ELF-1 (cell line): ENCODE data around the gene KLHL11.

Experiments used
- DNase-seq: peaks from one replicate; pipeline ENCODE4 v3.0.0-alpha.2; 2016; ENCODE audit warnings: low read depth, low spot score

The KLHL11 gene, protein sequence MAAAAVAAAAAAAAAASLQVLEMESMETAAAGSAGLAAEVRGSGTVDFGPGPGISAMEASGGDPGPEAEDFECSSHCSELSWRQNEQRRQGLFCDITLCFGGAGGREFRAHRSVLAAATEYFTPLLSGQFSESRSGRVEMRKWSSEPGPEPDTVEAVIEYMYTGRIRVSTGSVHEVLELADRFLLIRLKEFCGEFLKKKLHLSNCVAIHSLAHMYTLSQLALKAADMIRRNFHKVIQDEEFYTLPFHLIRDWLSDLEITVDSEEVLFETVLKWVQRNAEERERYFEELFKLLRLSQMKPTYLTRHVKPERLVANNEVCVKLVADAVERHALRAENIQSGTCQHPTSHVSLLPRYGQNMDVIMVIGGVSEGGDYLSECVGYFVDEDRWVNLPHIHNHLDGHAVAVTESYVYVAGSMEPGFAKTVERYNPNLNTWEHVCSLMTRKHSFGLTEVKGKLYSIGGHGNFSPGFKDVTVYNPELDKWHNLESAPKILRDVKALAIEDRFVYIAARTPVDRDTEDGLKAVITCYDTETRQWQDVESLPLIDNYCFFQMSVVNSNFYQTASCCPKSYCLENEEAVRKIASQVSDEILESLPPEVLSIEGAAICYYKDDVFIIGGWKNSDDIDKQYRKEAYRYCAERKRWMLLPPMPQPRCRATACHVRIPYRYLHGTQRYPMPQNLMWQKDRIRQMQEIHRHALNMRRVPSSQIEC

DNA sequence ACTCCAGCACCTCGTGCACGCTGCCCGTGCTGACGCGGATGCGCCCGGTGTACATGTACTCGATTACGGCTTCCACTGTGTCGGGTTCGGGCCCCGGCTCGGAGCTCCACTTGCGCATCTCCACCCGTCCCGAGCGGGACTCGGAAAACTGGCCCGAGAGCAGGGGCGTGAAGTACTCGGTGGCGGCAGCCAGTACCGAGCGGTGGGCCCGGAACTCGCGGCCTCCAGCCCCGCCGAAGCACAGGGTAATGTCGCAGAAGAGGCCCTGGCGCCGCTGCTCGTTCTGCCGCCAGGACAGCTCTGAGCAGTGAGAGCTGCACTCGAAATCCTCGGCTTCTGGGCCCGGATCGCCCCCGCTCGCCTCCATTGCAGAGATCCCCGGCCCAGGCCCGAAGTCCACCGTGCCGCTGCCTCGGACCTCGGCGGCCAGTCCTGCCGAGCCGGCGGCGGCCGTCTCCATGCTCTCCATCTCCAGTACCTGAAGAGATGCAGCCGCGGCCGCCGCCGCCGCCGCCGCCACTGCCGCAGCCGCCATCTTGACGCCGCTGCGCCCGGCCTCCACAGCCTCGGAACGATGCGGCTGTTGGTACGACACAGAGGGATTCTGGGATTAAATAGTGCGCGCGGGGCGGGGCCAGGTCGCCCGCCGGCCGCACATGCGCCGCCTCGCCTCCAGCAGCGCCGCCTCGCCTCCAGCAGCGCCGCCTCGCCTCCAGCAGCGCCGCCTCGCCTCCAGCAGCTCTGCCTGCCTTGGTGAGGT lies at the start of gene KLHL11:
Gene KLHL11 (minus strand): TSS at position 588 of the 760 bp plus-strand sequence. CDS start 53 bp downstream, at position 535.
- DNase-seq = peak; percentile 98

- no peak for DNase-seq
Observed at GRCh38 chr17:41915020-41915419, 49.8 kb upstream of the KLHL11 start.

GRCh38 chr17:41914358-41914766 lies 49.1 kb upstream of the KLHL11 start:
- DNase-seq = no peak

- DNase-seq = peak; percentile 66
Observed at GRCh38 chr17:41913798-41914197, 48.6 kb upstream of the KLHL11 start.

- no peak for DNase-seq
Observed at GRCh38 chr17:41912925-41913324, 47.7 kb upstream of the KLHL11 start.

GRCh38 chr17:41910701-41911391 lies 45.6 kb upstream of the KLHL11 start:
- DNase-seq = peak; percentile 24

DNA sequence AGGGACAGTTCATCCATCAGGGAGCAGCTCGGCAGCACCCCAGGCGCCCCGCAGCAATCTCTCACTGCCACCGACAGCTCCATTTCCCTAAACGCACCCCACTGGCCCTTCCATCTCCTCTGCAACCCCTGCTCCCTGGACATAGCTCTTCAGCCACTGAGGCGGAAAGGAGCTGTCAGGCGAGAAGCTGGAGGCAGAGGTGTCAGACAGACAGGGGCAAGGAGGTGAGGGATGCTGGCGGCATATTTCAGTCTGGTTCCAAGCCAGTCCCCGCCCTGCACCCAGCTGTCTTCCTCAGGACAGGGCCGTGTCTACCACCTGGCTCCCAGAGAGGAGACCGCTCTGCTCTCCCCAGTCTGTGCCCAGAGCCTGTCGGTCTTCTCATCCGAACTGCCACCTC lies 43.9 kb upstream of the KLHL11 start:
- DNase-seq = no peak

GRCh38 chr17:41907633-41908539 lies 42.7 kb upstream of the KLHL11 start:
- DNase-seq = no peak

DNA sequence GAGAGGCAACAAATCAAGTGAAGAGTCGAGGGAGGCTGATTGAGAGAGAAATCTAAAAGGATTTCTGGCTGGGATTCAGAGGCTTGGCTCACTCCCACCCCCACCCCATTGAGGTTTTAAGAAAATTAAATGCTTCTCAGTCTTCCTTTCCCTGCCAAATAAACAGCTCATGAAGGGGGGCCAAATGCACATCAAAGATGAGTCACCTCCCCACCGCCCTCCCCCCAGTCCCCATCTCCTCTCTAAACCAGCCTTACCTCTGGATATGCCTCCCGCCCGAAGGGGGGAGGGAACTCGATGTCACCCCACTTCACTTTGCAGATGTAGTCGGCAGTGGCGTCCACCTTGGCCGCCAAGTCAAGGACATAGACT lies 41.9 kb upstream of the KLHL11 start:
- no peak for DNase-seq

DNA sequence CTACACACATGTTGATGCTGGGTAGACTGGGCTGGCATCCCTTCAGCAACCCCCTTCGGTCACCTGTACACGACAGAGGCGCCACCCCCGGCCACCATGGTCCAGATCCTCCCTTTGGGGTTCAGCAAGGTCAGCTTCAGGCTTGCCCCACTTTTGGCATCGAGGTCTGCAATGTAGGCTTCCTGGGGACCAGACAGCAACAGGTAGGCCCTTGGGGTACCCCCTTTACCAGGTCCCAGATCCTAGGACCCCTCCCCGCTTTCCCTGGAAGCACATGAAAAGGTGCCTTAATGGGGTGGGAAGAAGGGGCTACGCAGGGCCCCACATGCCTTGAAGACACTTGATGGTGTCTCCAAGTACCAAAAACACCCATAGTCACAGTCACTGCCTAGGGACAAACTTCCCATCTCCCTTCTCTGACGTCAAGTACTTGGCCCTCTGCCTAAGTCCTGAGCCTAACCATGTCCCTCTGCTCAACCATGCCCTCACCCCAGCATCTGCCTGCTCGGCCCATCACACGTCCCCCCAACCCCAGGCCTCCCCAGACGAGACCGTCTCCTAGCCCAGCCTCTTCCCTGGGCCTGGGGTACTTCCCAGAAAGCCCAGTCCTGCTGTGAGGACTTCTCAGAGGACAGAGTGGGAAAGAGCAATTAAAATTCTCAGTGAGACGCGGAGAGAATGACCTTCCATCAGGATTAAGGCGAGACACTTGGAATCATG lies 41.4 kb upstream of the KLHL11 start:
- DNase-seq = no peak

- DNase-seq = no peak
Observed at GRCh38 chr17:41905172-41905571, 39.9 kb upstream of the KLHL11 start.

- DNase-seq = no peak
Observed at GRCh38 chr17:41904242-41904841, 39.1 kb upstream of the KLHL11 start.

DNA sequence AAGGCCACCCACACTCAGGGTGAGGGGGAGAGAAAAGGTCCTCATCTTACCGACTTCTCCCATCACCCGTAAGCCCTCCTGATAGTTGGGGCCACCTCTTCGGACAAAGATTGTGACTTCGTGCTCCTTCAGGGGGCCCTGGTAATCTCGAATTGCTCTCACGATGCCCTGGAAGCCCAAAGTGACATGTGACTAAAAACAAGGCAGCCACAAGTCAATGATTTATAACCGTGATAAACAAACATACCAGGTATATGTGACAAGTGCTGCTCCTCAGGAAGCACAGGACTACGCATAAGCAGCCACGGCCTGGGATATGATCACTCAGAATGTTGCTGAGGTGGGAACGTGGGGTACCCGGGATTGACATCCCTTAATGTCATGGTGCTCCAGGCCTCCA lies 36.4 kb upstream of the KLHL11 start:
- DNase-seq = no peak

GRCh38 chr17:41896726-41897125 lies 31.5 kb upstream of the KLHL11 start:
- no peak for DNase-seq

- DNase-seq = peak; percentile 18
Observed at GRCh38 chr17:41895617-41896016, 30.4 kb upstream of the KLHL11 start.

- peak; percentile 55 for DNase-seq
Observed at GRCh38 chr17:41894791-41895331, 29.6 kb upstream of the KLHL11 start.

GRCh38 chr17:41893384-41893783 lies 28.2 kb upstream of the KLHL11 start:
- DNase-seq = no peak

- DNase-seq = no peak
Observed at GRCh38 chr17:41892021-41892376, 26.8 kb upstream of the KLHL11 start.
